GM21619 (cell line): ENCODE data around the gene GGTLC1.
"Not testable (repeated sequence)": the region's sequence is repeated elsewhere in the genome, so short reads cannot be mapped to it uniquely, and the experiment has no call there.

Experiments
- ATAC-seq: cut with Tn5 transposase; IDR thresholded peaks from one replicate; pipeline ENCODE4 v1.9.1; 2021; ENCODE audit not compliant: unreplicated experiment

GGTLC1 gene

GRCh38 chr20:23995291-23995690, 6.7 kb upstream of the GGTLC1 start:
- not testable (repeated sequence) for ATAC-seq

- ATAC-seq: not testable (repeated sequence)
Observed at GRCh38 chr20:23994001-23994633, 5.5 kb upstream of the GGTLC1 start.

- ATAC-seq: not testable (repeated sequence)
Observed at GRCh38 chr20:23993440-23993839, 4.9 kb upstream of the GGTLC1 start.

- not testable (repeated sequence) for ATAC-seq
Observed at GRCh38 chr20:23990296-23990695, 1.7 kb upstream of the GGTLC1 start.

GRCh38 chr20:23988966-23989365, 387 bp upstream of the GGTLC1 start:
- not testable (repeated sequence) for ATAC-seq

- not testable (repeated sequence) for ATAC-seq
Observed at GRCh38 chr20:23986716-23987115, 1.9 kb downstream of the GGTLC1 start.

- not testable (repeated sequence) for ATAC-seq
Observed at GRCh38 chr20:23986310-23986709, 2.3 kb downstream of the GGTLC1 start.

- ATAC-seq: not testable (repeated sequence)
Observed at GRCh38 chr20:23985790-23986225, 2.8 kb downstream of the GGTLC1 start.

GRCh38 chr20:23985066-23985789, 3.4 kb downstream of the GGTLC1 start:
- not testable (repeated sequence) for ATAC-seq

GRCh38 chr20:23984476-23985023, 4.0 kb downstream of the GGTLC1 start:
- ATAC-seq: not testable (repeated sequence)

- not testable (repeated sequence) for ATAC-seq
Observed at GRCh38 chr20:23982112-23983018, 6.2 kb downstream of the GGTLC1 start.

GRCh38 chr20:23981526-23981925, 7.1 kb downstream of the GGTLC1 start:
- not testable (repeated sequence) for ATAC-seq

GRCh38 chr20:23981014-23981413, 7.6 kb downstream of the GGTLC1 start:
- ATAC-seq: not testable (repeated sequence)

- not testable (repeated sequence) for ATAC-seq
Observed at GRCh38 chr20:23979899-23980811, 8.4 kb downstream of the GGTLC1 start.

GRCh38 chr20:23979380-23979779, 9.2 kb downstream of the GGTLC1 start:
- not testable (repeated sequence) for ATAC-seq

GRCh38 chr20:23978457-23978856, 10.1 kb downstream of the GGTLC1 start:
- not testable (repeated sequence) for ATAC-seq

- ATAC-seq: no peak
Observed at GRCh38 chr20:23974966-23975365, 13.6 kb downstream of the GGTLC1 start.

- ATAC-seq: no peak
Observed at GRCh38 chr20:23971310-23971709, 17.3 kb downstream of the GGTLC1 start.

- ATAC-seq: no peak
Observed at GRCh38 chr20:23970049-23970448, 18.5 kb downstream of the GGTLC1 start.

GRCh38 chr20:23967616-23967979, 21.0 kb downstream of the GGTLC1 start:
- ATAC-seq: no peak
